HUES6 (cell line): Measurements from ENCODE around the gene ZNF383.
"Not testable (repeated sequence)": the region's sequence is repeated elsewhere in the genome, so short reads cannot be mapped to it uniquely, and the experiment has no call there.

ENCODE experiments used
- H3K27ac ChIP-seq: 2 replicates; pipeline ENCODE4 v1.7.0; 2013; ENCODE audit warnings: low read depth, mild to moderate bottlenecking, low read length, inconsistent platforms
- H3K27me3 ChIP-seq: 2 replicates; pipeline ENCODE4 v1.6.1; 2013; ENCODE audit warnings: low read length; ENCODE audit not compliant: control insufficient read depth, insufficient read depth
- H3K36me3 ChIP-seq: 2 replicates; pipeline ENCODE4 v1.6.1; 2013; ENCODE audit warnings: low read length; ENCODE audit not compliant: control insufficient read depth, insufficient read depth
- H3K4me1 ChIP-seq: 2 replicates; pipeline ENCODE4 v1.6.1; 2013; ENCODE audit warnings: low read length; ENCODE audit not compliant: control insufficient read depth, insufficient read depth
- H3K4me3 ChIP-seq: 2 replicates; pipeline ENCODE4 v1.5.1; 2013; ENCODE audit warnings: low read depth, low read length
- H3K9ac ChIP-seq: one replicate; pipeline ENCODE4 v1.6.1; 2013; ENCODE audit warnings: mild to moderate bottlenecking, low read length
- H3K9me3 ChIP-seq: 2 replicates; pipeline ENCODE4 v1.6.1; 2013; ENCODE audit warnings: low read depth, low read length; ENCODE audit not compliant: control insufficient read depth, insufficient read depth

ZNF383 gene

DNA sequence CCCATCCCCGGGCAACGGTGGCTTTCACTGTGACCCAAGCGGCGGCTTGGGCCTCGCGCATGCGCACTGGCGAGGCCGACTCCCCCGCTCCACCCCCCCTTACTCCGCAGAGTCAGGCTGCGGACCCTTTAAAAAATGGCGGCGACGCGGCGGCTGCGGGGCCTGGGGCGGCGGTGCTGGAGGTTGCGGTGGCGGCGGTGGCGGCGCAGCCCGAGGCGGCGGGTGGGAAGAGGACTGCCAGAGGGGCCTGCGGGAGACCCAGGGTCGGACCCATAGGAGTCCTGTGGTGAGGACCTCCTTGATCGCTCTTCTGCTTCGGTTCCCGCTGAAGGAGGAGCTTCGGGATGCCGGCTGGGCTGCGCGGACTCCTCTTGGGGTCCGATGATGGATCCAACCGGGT lies 76.2 kb downstream of the ZNF383 start:
- not testable (repeated sequence) for H3K27ac ChIP-seq, H3K9me3 ChIP-seq, H3K4me1 ChIP-seq, H3K9ac ChIP-seq, H3K36me3 ChIP-seq, H3K4me3 ChIP-seq, H3K27me3 ChIP-seq
